Measurements from ENCODE around the gene MGST1.

Gene MGST1, protein sequence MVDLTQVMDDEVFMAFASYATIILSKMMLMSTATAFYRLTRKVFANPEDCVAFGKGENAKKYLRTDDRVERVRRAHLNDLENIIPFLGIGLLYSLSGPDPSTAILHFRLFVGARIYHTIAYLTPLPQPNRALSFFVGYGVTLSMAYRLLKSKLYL

DNA sequence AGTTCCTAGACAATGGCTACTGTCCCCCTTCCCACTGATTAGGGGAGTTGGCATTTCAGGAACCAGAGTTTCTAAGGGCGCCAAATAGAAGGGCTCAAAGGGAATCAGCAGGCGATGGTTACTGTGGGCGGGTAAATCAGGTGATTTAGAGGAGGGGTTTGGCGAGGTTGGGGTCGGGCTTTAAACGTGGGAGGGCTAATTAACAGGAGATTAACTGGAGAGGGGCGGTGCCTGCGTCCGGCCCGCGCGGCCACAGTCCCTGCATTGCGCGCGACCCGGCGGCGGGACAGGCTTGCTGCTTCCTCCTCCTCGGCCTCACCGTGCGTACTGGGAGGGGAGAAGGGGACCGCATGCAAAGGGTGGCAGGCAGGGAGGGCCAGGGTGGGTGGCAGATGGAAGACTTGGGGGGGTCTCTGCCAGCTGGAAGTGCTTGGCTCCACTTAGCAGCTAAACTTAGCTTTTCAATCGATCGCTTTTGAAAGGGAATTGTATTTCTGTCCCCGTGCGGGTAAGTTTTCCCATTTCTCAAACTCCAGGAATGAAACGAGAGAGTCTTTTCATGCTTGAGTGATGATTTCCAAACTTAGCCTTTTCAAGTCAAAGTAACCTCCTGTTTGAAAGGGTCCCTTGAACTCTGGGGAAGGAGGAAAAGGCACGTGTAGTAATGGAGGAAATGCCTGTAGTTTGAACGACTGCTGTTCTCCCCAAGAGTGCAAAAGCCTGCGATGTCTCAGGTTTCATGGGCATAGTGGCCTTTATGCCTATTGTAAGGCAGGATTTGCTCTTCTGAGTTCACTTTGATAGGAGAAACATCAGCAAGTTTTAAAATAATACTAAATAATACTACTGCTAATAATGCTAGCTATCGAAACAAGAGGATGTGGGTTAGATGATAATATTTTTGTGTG is at the start of gene MGST1:
TSS of gene MGST1 (plus strand) at position 255 of the 908 bp plus-strand sequence. CDS start 6,608 bp downstream, outside the sequence.
- peak; percentile 23 for DNase-seq (ENCODE audit: low read depth)

GRCh38 chr12:16299403-16299802 is 48.0 kb upstream of the MGST1 start:
- DNase-seq (ENCODE audit: low read depth): peak; percentile 9

DNA sequence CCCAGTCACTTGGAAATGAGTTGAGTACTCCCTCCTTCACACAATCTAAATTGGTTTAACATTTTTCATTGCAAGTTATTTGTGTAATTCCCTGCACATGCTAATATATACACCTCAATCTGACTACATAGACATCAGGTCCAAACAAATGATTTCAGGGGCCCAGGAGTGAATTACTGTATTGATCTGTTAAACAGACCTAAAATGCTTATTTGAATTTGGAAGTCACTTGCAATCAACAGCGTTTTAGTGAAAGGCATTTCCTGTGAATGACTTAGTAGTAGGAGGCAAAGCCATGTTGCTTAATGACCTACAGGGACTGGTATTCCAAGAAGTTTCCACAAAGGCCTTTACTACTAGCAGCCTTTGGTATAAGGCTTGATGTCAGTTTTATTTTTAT is 47.3 kb upstream of the MGST1 start:
- DNase-seq (ENCODE audit: low read depth): peak; percentile 10

DNA sequence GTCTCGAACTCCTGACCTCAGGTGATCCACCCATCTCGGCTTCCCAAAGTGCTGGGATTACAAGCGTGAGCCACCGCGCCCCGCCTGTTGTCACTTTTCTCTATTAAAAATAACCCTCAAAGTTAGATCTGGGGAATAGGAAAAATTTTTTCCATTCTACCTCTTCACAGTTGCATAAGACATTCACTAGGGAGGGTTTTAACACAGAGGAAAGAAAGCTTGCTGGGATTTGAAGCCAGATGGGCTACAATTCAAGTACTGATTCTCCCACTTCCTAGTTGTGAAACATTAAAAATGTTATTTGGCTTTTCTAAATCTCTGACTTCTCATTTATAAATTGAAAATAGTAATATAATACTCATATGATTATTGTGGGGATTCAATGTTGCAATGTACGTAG is 46.7 kb upstream of the MGST1 start:
- DNase-seq (ENCODE audit: low read depth): no peak

- DNase-seq (ENCODE audit: low read depth): no peak
Measured at GRCh38 chr12:16303939-16304338, 43.5 kb upstream of the MGST1 start.

GRCh38 chr12:16307856-16308475 is 39.5 kb upstream of the MGST1 start:
- DNase-seq (ENCODE audit: low read depth): no peak

- DNase-seq (ENCODE audit: low read depth): no peak
Measured at GRCh38 chr12:16310934-16311333, 36.5 kb upstream of the MGST1 start.

DNA sequence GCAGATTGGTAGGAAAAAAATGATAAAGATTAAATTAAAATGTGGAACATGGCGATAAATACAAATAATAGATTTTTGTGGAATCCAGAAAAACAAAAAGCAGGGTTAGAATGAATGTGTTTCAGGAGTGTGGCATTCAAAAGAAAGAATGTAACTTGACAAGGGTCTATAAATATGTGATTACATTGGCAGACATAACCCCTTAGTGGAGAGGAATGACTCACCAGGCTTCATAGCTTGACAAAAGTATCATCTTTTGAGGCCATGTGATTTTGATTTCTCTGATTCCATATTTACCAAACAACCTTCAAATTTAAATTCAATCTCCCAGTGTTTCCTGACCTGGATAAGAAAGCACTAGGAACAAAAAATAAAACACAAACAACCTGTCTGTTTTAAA is 24.4 kb upstream of the MGST1 start:
- DNase-seq (ENCODE audit: low read depth): peak; percentile 38

DNA sequence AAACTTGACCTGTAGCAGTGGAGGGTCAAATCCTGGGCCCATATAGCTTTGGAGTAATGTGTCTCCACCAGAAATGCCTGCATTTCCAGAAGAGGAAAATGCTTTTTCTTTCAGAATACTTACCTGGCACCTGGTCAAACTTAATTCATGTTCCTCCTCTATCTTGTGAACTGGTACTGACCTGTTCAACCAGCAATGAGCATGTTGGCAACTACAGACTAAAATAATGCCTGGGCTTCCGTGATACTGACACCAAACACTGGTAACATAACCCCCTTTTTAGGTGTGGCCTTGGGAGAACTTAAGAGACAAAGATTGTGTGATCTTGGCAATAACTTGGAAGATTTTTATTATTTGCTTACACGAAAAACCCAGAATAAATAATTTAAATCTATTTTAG is 23.8 kb upstream of the MGST1 start:
- no peak for DNase-seq (ENCODE audit: low read depth)

DNA sequence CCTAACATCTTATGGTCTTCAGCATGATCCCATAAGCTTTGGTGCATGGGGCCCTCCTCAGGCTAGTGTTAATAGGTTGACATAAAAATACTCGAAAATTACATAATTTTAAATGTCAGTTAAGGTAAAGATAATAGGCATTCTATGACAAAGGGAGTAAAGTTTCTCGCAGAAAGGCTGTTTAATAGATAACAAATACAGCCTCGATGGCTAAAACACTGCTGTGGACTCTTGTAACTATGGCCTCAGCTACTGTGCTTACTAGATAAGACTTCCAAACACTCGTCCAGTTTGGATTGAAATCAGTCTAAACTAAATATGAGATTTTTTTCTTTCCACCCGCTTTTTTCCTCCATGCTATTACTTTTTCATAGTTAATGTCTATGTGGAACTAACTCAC is 23.2 kb upstream of the MGST1 start:
- no peak for DNase-seq (ENCODE audit: low read depth)

GRCh38 chr12:16324772-16325171 is 22.7 kb upstream of the MGST1 start:
- no peak for DNase-seq (ENCODE audit: low read depth)

- no peak for DNase-seq (ENCODE audit: low read depth)
Measured at GRCh38 chr12:16325426-16325825, 22.0 kb upstream of the MGST1 start.

DNA sequence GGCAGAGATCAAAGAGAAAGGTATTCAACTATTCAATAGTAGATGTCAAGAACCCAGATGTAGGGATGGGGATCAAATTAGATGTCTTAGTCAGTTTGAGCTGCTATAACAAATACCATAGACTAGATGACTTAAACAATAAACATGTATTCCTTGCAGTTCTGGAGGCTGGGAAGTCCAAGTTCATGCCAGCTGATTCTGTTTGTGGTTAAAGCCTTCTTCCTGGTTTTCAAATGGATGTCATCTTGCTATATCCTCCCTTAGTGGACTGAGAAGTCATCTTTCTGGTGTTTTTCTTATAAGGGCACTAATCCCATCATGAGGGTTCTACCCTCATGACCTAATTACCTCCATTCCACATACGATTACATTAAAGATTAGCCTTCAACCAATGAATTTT is 19.5 kb upstream of the MGST1 start:
- no peak for DNase-seq (ENCODE audit: low read depth)

DNA sequence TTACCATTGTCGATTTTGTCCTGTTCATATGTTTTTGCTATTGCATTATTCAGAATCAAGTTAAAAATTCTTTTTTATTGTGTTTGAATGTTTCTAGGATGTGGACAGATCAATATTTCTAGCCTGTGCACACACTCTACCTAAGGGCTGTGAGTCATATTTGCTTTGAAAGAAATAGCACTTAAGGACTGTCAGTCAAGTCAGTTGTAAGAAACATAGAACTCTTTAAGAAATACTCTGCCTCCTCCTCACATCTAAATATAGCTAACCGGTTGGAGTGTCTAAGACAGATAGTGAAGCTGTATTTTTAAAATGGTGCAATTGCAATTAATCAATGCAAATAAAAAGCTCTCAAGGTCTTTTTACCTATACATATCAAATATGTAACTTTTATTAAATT is 17.9 kb upstream of the MGST1 start:
- no peak for DNase-seq (ENCODE audit: low read depth)

DNA sequence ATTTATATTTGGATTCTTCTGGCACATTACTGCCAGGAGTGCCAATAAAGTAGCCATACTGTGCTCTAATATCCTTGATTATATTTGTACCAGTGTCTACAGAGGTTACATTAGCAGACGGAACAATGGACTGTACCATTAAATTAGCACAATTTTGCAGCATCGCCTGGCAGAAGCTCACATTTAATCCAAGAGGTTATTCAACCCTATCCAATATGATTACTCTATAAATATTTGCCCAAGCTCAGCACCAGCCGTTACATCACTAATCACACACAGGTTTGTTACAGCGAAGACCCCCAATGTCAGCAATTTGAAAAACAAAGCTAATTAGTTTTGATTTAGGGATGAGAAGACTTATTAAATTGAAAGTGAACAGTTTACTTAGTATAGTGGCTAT is 16.9 kb upstream of the MGST1 start:
- no peak for DNase-seq (ENCODE audit: low read depth)

- DNase-seq (ENCODE audit: low read depth): no peak
Measured at GRCh38 chr12:16331998-16332397, 15.4 kb upstream of the MGST1 start.

DNA sequence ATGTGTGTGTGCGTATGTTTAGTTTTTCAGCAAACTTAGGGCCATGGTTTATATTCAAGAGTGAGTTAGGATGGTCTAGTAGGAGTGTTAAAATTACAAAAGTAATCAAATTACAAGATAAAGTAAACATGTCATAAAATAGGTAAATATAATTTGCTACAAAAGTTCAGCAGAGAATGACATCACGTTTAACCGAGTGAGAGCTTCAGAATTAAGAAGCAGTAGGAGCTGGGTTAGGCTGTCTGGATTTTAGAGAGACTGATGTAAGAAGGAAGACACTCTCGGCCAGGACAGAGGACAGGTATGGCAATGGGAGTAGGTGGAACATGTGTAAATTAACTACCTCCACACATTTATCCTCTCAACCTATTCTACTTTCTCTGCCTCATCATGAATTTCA is 11.6 kb upstream of the MGST1 start:
- no peak for DNase-seq (ENCODE audit: low read depth)

GRCh38 chr12:16344269-16344668 is 3.2 kb upstream of the MGST1 start:
- no peak for DNase-seq (ENCODE audit: low read depth)

GRCh38 chr12:16345105-16345504 is 2.3 kb upstream of the MGST1 start:
- DNase-seq (ENCODE audit: low read depth): no peak

GRCh38 chr12:16346958-16347357 is 487 bp upstream of the MGST1 start:
- DNase-seq (ENCODE audit: low read depth): no peak

DNA sequence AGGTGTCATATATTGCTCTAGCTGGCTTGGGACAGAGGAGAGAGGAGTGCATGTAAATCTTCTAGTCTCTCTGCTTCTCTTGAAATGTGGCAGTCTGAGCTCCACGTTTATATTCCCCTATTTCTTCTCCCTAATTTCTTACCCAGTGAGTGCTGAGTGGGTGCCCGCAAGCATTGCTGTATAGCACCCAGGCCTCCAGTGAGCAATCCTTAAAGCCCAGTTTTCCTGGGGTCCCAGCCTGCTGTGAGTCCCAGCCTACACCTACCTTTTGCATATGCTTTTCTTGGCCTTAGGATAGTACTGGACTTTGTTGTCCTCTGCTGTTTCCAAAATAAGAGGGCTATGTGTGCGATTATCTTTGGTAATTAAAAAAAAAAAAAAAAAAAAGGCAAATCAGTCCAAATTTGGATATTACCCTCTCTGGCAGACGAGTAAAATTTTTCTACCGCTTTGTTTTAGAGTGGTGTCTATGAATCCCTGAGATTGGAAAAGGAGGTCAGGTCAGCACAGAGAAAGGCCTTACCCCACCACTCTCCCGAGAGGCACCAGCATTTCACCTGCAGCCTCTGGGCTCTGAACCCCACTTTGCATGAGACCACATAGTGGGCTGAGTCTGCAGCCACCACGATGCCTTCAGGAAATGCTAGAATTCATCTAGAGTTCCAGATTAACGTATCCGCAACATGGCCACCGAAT is 1.1 kb downstream of the MGST1 start:
- DNase-seq (ENCODE audit: low read depth): no peak

DNA sequence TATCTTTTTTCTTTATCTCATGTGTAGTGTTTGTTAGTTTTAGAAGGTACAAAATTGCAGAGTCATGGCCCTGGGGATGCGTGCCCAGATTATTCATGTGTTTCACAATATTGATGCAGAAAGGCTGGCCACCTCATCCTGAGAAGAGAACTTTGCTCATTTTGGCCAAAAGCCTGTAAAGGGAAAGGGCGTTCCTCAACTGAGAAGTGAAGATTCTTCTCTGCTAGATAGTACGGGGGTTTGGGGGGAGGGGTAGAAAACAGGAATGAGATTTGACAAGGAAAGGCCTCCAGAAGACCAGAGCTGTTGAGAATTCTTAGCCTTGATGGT is 1.7 kb downstream of the MGST1 start:
- DNase-seq (ENCODE audit: low read depth): peak; percentile 95

DNA sequence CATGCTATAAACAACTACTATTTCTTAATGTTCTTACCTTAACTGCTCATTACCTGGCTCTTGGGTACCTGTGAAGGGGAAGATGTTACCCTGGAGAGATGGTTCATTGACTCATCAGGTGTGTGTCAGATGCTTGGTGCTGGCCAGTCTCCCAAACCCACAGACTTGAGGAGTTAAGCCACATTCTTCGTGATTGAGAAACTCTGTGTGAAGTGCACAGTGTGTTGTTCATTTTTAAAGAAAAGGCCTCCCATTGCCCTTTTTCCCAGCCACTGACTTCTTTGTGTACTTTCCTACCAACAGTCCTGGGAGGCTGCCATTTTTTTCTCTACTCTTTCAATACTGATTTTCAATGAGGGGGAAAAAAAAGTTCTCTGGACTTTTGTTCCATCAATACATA is 3.2 kb downstream of the MGST1 start:
- DNase-seq (ENCODE audit: low read depth): peak; percentile 83

All from HS-5 (cell line).